Panc1 (cell line): ENCODE data around the gene LARP4B. TPM values are rescaled to one million over a fixed set of nuclear protein-coding genes. Genes with fewer than 3 reads are reported as not detected.

Experiments used
- ATAC-seq: fragments of 200-7000 bp; cut with Tn5 transposase; 2 replicates; pipeline ENCODE4 v1.9.1; 2020; ENCODE audit warnings: mild to moderate bottlenecking, moderate library complexity
- BruUV-seq: library from RNA; stranded (reverse); fragments of 400-500 nt; replicated peaks from 2 replicates; lab custom pipeline; 2021; lab: Mats Ljungman, UMichigan
- CTCF ChIA-PET: fragments of 300-600 bp; sonication (Branson Sonifier 250); formaldehyde crosslinking; loops from one replicate; lab custom pipeline; 2022; ENCODE audit warnings: antibody characterized with exemption; lab: Charles Lee
- POLR2A ChIA-PET: fragments of 300-600 bp; sonication (Branson Sonifier 250); formaldehyde crosslinking; loops from one replicate; lab custom pipeline; 2022; ENCODE audit warnings: antibody characterized with exemption; lab: Charles Lee
- DNase-seq: peaks from one replicate; pipeline ENCODE4 v3.0.0-alpha.2; 2010; ENCODE audit warnings: low read depth, low spot score
- H3K27ac ChIP-seq: 2 replicates; pipeline ENCODE4 v1.5.1; 2011; ENCODE audit warnings: mild to moderate bottlenecking, low read length, inconsistent platforms
- H3K27me3 ChIP-seq: fragments of 200-500 bp; sonication (Bioruptor generic); 2 replicates; pipeline ENCODE4 v1.6.0; 2014; ENCODE audit warnings: low read length, inconsistent platforms; ENCODE audit not compliant: control insufficient read depth, insufficient read depth
- H3K36me3 ChIP-seq: fragments of 200-500 bp; sonication (Bioruptor generic); 2 replicates; pipeline ENCODE4 v1.5.1; 2014; ENCODE audit warnings: inconsistent platforms, mild to moderate bottlenecking, low read length, moderate library complexity; ENCODE audit not compliant: control insufficient read depth, insufficient read depth
- H3K4me1 ChIP-seq: 2 replicates; pipeline ENCODE4 v1.5.1; 2011; ENCODE audit warnings: inconsistent platforms, mild to moderate bottlenecking, low read length, moderate library complexity; ENCODE audit not compliant: control insufficient read depth, insufficient read depth
- H3K4me3 ChIP-seq, 2 experiments: 2 replicates each; pipeline ENCODE4 v1.5.1; 2011 to 2012; ENCODE audit warnings: low read depth in 2 of 2, low read length in 2 of 2, mild to moderate bottlenecking in 2 of 2, inconsistent platforms in 1 of 2, moderate library complexity in 1 of 2
- H3K9me3 ChIP-seq: fragments of 200-500 bp; sonication (Bioruptor generic); 2 replicates; pipeline ENCODE4 v1.5.1; 2014; ENCODE audit warnings: low read depth, mild to moderate bottlenecking, inconsistent platforms, low read length, moderate library complexity; ENCODE audit not compliant: control insufficient read depth, insufficient read depth
- POLR2AphosphoS5 ChIP-seq: IDR thresholded peaks from 2 replicates; pipeline ENCODE4 v1.6.1; 2012; ENCODE audit warnings: mild to moderate bottlenecking, low read depth, low read length, moderate library complexity
- SIN3A ChIP-seq: IDR thresholded peaks from 2 replicates; pipeline ENCODE4 v1.6.1; 2012; ENCODE audit warnings: low read depth, mild to moderate bottlenecking, low read length, moderate library complexity, borderline replicate concordance; ENCODE audit not compliant: insufficient read depth
- TCF7L2 ChIP-seq: IDR thresholded peaks from 2 replicates; pipeline ENCODE4 v1.6.1; 2011; ENCODE audit warnings: mild to moderate bottlenecking, low read depth, low read length, inconsistent platforms
- in situ Hi-C: cut with HindIII; loops from 2 replicates; pipeline ENCODE4 v1.10.0; 2016; ENCODE audit warnings: low sequenced_read_pairs, low pct_unique_long_range_greater_than_20kb
- intact Hi-C: fragments of 100-400 bp; cut with micrococcal nuclease; formaldehyde crosslinking; loops from one replicate; pipeline ENCODE4 v1.10.0; 2022; ENCODE audit not compliant: unreplicated experiment
- total RNA-seq: library from RNA; stranded (reverse); gene quantifications from one replicate; pipeline ENCODE4 v1.2.1, GENCODE V29; 2021; ENCODE audit not compliant: unreplicated experiment
- TF ChIP-seq, protein P1 (sequence below), 2 experiments: IDR thresholded peaks; 2 replicates each; pipeline ENCODE4 v1.6.1; 2011 to 2012; ENCODE audit warnings: low read depth in 2 of 2, control low read depth in 1 of 2, low read length in 1 of 2, mild to moderate bottlenecking in 1 of 2, moderate library complexity in 1 of 2; ENCODE audit not compliant: insufficient read depth in 1 of 2
- TF ChIP-seq, protein P2 (sequence below): fragments of 450-650 bp; IDR thresholded peaks from 2 replicates; pipeline ENCODE4 v1.5.1; 2017; ENCODE audit warnings: mild to moderate bottlenecking

LARP4B gene
- total RNA-seq, 1 experiment from 2014 or later, result 87.0 TPM

DNA sequence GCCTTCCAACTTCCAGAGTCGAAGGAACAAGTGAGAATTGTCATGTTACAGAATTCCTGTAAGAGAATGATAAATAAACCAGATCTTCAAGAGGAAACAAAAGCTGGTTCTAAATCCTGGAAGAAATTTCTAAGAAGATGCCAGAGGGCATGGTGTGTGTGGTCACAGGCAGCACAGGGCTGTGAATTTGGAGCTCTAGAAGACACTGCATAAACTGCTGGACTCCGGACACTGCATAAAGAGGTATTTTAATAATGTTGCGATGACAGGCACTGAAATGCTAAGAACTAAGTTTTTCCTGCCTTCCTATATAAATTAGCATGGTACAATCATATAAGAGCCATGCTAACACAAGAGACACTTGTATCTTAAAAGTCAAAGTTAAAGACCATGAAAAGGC, 86.0 kb downstream of the LARP4B start:
- CTCF ChIA-PET, result no interaction called here
- H3K27ac ChIP-seq, result no peak overlapping the region
- H3K36me3 ChIP-seq, result peaks cover 12% of the 10 kb centered on the region; the same call in 1 of the 2 replicates
- H3K4me3 ChIP-seq, result no peak overlapping the region
- BruUV-seq, result no TSS peak
- POLR2A ChIA-PET, result no interaction called here
- H3K27me3 ChIP-seq, result no peaks in the 10 kb centered on the region
- peaks cover 7% of the 10 kb centered on the region; the same call in 1 of the 2 replicates for H3K9me3 ChIP-seq
- DNase-seq (no peak), ATAC-seq (no peak)
- in situ Hi-C loops, result no loop called here
- H3K4me1 ChIP-seq, result no peaks in the 10 kb centered on the region
- intact Hi-C loops, result no loop called here
- no peak for TF ChIP-seq SIN3A
- TF ChIP-seq POLR2AphosphoS5, result no peak
- TF ChIP-seq TCF7L2, result no peak
- TF ChIP-seq, protein P1, sequence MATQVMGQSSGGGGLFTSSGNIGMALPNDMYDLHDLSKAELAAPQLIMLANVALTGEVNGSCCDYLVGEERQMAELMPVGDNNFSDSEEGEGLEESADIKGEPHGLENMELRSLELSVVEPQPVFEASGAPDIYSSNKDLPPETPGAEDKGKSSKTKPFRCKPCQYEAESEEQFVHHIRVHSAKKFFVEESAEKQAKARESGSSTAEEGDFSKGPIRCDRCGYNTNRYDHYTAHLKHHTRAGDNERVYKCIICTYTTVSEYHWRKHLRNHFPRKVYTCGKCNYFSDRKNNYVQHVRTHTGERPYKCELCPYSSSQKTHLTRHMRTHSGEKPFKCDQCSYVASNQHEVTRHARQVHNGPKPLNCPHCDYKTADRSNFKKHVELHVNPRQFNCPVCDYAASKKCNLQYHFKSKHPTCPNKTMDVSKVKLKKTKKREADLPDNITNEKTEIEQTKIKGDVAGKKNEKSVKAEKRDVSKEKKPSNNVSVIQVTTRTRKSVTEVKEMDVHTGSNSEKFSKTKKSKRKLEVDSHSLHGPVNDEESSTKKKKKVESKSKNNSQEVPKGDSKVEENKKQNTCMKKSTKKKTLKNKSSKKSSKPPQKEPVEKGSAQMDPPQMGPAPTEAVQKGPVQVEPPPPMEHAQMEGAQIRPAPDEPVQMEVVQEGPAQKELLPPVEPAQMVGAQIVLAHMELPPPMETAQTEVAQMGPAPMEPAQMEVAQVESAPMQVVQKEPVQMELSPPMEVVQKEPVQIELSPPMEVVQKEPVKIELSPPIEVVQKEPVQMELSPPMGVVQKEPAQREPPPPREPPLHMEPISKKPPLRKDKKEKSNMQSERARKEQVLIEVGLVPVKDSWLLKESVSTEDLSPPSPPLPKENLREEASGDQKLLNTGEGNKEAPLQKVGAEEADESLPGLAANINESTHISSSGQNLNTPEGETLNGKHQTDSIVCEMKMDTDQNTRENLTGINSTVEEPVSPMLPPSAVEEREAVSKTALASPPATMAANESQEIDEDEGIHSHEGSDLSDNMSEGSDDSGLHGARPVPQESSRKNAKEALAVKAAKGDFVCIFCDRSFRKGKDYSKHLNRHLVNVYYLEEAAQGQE (IDR thresholded peaks at IDR 0.05; ENCODE audit: insufficient read depth in 1 of 2, low read depth in 2 of 2, low read length in 1 of 2), result no peak
- TF ChIP-seq, protein P2, sequence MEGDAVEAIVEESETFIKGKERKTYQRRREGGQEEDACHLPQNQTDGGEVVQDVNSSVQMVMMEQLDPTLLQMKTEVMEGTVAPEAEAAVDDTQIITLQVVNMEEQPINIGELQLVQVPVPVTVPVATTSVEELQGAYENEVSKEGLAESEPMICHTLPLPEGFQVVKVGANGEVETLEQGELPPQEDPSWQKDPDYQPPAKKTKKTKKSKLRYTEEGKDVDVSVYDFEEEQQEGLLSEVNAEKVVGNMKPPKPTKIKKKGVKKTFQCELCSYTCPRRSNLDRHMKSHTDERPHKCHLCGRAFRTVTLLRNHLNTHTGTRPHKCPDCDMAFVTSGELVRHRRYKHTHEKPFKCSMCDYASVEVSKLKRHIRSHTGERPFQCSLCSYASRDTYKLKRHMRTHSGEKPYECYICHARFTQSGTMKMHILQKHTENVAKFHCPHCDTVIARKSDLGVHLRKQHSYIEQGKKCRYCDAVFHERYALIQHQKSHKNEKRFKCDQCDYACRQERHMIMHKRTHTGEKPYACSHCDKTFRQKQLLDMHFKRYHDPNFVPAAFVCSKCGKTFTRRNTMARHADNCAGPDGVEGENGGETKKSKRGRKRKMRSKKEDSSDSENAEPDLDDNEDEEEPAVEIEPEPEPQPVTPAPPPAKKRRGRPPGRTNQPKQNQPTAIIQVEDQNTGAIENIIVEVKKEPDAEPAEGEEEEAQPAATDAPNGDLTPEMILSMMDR, result no peak

DNA sequence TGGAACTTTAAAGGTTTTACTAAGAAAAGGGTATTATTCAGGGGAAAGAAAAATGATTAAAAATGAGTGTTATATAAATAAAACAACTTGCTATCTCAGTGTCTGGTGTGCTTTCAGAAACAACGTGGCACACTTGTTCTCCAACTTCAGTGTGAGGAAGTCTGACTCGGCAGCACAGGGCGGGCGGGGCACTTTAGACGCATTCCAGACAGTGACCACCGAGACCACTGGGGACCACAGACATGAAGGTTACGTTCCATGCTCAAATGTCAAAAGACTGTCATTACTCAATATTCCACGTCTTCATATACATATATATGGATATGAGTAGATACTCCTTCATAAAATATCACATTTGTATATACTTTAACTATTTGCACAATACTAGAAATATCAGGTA, 87.0 kb downstream of the LARP4B start:
- Histone ChIP-seq H3K4me1 (no peaks in the 10 kb centered on the region), H3K27ac (no peak overlapping the region), H3K4me3 (no peak overlapping the region), H3K9me3 (no peaks in the 10 kb centered on the region), H3K27me3 (no peaks in the 10 kb centered on the region), H3K36me3 (peaks cover 12% of the 10 kb centered on the region)
- in situ Hi-C loops, result no loop called here
- POLR2A ChIA-PET, result no interaction called here
- intact Hi-C loops, result no loop called here
- no TSS peak for BruUV-seq
- CTCF ChIA-PET, result no interaction called here
- no peak for ATAC-seq
- TF ChIP-seq POLR2AphosphoS5 (no peak), TCF7L2 (no peak), SIN3A (no peak)
- TF ChIP-seq, protein P1 (IDR thresholded peaks at IDR 0.05; ENCODE audit: insufficient read depth in 1 of 2, low read depth in 2 of 2, low read length in 1 of 2), result no peak
- TF ChIP-seq, protein P2, result no peak
- no peak for DNase-seq
